Measurements from ENCODE around the gene PACRG. TPM values are rescaled to one million over a fixed set of nuclear protein-coding genes. Genes with fewer than 3 reads are reported as not detected.

Gene PACRG
- total RNA-seq, 1 donor from 2014 or later = 2.4 TPM

DNA sequence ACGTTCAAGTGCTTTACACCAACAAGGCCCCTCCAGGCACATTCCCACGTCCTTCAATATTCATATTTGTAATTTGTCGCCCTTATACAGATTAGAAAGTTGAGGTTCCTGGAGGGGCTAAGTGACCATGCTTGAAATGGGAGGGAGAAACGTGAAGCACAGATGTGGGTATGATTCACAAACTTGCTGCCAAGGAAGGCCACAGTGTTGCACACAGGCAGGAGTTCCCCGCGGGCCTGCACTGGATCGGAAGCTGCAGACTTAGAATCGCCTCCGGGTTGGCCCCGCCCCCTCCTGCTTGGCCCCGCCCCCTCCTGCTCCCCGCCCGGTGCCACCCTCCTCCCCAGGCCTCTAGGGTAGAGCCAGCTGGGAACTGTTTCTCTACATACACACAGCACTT is 628.5 kb downstream of the PACRG start:
- H3K4me1 Mint-ChIP-seq (ENCODE audit: low read depth) = peaks cover 9% of the 10 kb centered on the region
- peaks cover 3% of the 10 kb centered on the region for H3K27me3 Mint-ChIP-seq
- no peak for DNase-seq (ENCODE audit: low spot score, unreplicated experiment)
- no peaks in the 10 kb centered on the region for H3K36me3 Mint-ChIP-seq (ENCODE audit: insufficient read depth)
- H3K4me3 Mint-ChIP-seq (ENCODE audit: low read depth) = no peak overlapping the region
- TF ChIP-seq, protein P1, sequence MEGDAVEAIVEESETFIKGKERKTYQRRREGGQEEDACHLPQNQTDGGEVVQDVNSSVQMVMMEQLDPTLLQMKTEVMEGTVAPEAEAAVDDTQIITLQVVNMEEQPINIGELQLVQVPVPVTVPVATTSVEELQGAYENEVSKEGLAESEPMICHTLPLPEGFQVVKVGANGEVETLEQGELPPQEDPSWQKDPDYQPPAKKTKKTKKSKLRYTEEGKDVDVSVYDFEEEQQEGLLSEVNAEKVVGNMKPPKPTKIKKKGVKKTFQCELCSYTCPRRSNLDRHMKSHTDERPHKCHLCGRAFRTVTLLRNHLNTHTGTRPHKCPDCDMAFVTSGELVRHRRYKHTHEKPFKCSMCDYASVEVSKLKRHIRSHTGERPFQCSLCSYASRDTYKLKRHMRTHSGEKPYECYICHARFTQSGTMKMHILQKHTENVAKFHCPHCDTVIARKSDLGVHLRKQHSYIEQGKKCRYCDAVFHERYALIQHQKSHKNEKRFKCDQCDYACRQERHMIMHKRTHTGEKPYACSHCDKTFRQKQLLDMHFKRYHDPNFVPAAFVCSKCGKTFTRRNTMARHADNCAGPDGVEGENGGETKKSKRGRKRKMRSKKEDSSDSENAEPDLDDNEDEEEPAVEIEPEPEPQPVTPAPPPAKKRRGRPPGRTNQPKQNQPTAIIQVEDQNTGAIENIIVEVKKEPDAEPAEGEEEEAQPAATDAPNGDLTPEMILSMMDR (IDR thresholded peaks at IDR 0.05; ENCODE audit: unreplicated experiment) = no peak
- H3K27ac Mint-ChIP-seq = no peak overlapping the region
- H3K9me3 Mint-ChIP-seq (ENCODE audit: low read depth) = no peaks in the 10 kb centered on the region

DNA sequence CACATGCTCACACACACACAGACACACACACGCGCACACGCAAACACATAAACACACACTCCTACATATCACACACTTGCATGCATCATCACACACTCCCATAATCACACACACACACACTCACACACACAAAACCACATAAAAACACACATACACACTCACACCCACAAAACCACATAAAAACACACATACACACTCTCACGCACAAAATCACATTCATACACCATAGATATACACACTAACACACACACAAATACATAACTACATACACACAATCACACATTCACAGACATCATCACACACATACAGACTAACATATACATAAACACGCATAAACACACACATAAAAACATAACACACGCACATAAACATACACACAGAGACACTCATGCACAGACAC is 629.0 kb downstream of the PACRG start:
- Mint-ChIP-seq H3K4me1 (ENCODE audit: low read depth) (peaks cover 9% of the 10 kb centered on the region), H3K27me3 (peaks cover 3% of the 10 kb centered on the region), H3K4me3 (ENCODE audit: low read depth) (no peak overlapping the region), H3K9me3 (ENCODE audit: low read depth) (no peaks in the 10 kb centered on the region), H3K36me3 (ENCODE audit: insufficient read depth) (no peaks in the 10 kb centered on the region), H3K27ac (no peak overlapping the region)
- TF ChIP-seq, protein P1 (IDR thresholded peaks at IDR 0.05; ENCODE audit: unreplicated experiment) = no peak
- DNase-seq (ENCODE audit: low spot score, unreplicated experiment) = no peak

DNA sequence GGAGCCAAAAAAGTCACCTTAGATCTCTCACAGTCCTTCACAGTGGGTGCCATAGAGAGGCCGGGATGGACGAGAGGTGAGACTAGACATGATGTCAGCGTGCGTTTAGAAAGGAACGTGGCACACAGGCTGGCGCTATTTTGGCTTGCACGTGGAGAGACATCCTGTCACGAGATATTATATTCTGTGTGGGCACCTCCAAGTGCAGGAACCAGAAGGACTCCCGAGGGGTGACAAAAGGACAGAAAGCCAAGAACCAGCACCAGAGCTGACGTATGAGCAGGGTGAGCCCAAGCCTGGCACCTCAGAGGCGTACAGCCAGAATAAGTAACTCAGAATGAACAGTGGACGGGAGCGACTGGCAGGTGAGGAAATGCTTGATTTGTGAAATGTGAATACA is 636.9 kb downstream of the PACRG start:
- Mint-ChIP-seq H3K27me3 (no peaks in the 10 kb centered on the region), H3K36me3 (ENCODE audit: insufficient read depth) (no peaks in the 10 kb centered on the region), H3K9me3 (ENCODE audit: low read depth) (no peaks in the 10 kb centered on the region), H3K4me1 (ENCODE audit: low read depth) (peaks cover 5% of the 10 kb centered on the region), H3K27ac (no peak overlapping the region), H3K4me3 (ENCODE audit: low read depth) (no peak overlapping the region)
- TF ChIP-seq, protein P1 (IDR thresholded peaks at IDR 0.05; ENCODE audit: unreplicated experiment) = no peak
- DNase-seq (ENCODE audit: low spot score, unreplicated experiment) = no peak

Other genes with a start within 250 kb of the PACRG start
- 4.5 and 4.6 TPM in 2 replicates for gene PRKN, start 208 bp upstream of the PACRG start, total RNA-seq

Data from progenitor cell of endocrine pancreas (in vitro differentiated cells).